Measurements from ENCODE around the gene TNS2. TPM values are rescaled to one million over a fixed set of nuclear protein-coding genes. Genes with fewer than 3 reads are reported as not detected.

TNS2 gene
- total RNA-seq, 1 donor from 2014 or later: 15.4 TPM

DNA sequence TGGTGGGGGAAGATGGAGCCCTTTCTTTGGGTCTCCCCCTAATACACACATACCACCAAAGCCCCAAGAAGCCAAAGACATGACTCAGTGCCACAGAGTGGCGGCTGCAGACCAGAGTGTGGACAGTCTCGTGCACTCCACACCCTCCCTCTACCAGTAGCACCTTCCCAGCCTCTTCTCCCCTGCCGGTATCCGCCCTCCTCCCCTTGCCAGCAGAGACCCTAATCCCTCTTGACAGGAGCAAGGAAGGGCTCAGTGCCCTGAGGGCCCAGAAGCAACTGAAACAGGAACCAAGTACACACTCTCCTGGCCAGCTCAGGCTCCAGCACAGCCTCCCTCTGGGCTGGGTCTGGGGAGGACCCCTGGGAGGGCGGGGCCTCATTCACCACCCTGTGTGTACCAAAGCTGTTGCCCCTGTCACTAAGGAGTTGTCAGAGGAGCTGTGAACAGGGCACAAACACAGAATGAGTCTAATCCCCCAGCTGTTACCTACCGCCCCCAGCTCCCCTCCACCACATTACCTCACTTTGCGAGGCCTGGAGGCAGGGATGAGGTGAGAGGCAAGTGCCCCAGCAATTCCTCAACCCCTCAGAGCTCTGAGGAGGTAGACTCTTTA is 21.1 kb downstream of the TNS2 start:
- H3K9me3 Mint-ChIP-seq (ENCODE audit: unreplicated experiment): no peaks in the 10 kb centered on the region
- H3K79me2 ChIP-seq (ENCODE audit: insufficient read depth, low read length): peaks cover 8% of the 10 kb centered on the region
- no peak for TF ChIP-seq EZH2 (IDR thresholded peaks at IDR 0.05; ENCODE audit: insufficient read depth, low read length)
- TF ChIP-seq, protein P1, sequence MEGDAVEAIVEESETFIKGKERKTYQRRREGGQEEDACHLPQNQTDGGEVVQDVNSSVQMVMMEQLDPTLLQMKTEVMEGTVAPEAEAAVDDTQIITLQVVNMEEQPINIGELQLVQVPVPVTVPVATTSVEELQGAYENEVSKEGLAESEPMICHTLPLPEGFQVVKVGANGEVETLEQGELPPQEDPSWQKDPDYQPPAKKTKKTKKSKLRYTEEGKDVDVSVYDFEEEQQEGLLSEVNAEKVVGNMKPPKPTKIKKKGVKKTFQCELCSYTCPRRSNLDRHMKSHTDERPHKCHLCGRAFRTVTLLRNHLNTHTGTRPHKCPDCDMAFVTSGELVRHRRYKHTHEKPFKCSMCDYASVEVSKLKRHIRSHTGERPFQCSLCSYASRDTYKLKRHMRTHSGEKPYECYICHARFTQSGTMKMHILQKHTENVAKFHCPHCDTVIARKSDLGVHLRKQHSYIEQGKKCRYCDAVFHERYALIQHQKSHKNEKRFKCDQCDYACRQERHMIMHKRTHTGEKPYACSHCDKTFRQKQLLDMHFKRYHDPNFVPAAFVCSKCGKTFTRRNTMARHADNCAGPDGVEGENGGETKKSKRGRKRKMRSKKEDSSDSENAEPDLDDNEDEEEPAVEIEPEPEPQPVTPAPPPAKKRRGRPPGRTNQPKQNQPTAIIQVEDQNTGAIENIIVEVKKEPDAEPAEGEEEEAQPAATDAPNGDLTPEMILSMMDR (IDR thresholded peaks at IDR 0.05; ENCODE audit: insufficient read depth, low read depth, low read length): no peak
- peaks cover 28% of the 10 kb centered on the region for H3K36me3 ChIP-seq (ENCODE audit: insufficient read depth, low read length)
- H3K27me3 ChIP-seq (ENCODE audit: insufficient read depth, low read length): no peaks in the 10 kb centered on the region
- peaks cover 34% of the 10 kb centered on the region for H3K4me1 Mint-ChIP-seq (ENCODE audit: low read depth, unreplicated experiment)
- H3K27ac ChIP-seq (ENCODE audit: low read depth, low read length): no peak overlapping the region
- H3K4me3 ChIP-seq (ENCODE audit: insufficient read depth, low read depth, low read length): no peak overlapping the region
- H3K27me3 Mint-ChIP-seq (ENCODE audit: low read depth, unreplicated experiment): no peaks in the 10 kb centered on the region
- peaks cover 5% of the 10 kb centered on the region for H4K20me1 ChIP-seq (ENCODE audit: insufficient read depth, low read length)
- no peak overlapping the region for H2AFZ ChIP-seq (ENCODE audit: low read depth, low read length)
- H3K9me3 ChIP-seq (ENCODE audit: insufficient read depth, low read depth, low read length): no peaks in the 10 kb centered on the region
- H3K4me1 ChIP-seq (ENCODE audit: insufficient read depth, low read length): peaks cover 51% of the 10 kb centered on the region
- DNase-seq (ENCODE audit: low read depth) (no peak), FAIRE-seq (no peak)
- no peak overlapping the region for H3K9ac ChIP-seq (ENCODE audit: low read length)
- H3K4me2 ChIP-seq (ENCODE audit: low read length): peak overlapping the region; percentile 45
- no peak overlapping the region for H3K4me3 Mint-ChIP-seq (ENCODE audit: unreplicated experiment)
- peak overlapping the region; percentile 12 for H3K27ac Mint-ChIP-seq (ENCODE audit: unreplicated experiment)
- H3K36me3 Mint-ChIP-seq (ENCODE audit: low read depth, unreplicated experiment): peaks cover 52% of the 10 kb centered on the region

DNA sequence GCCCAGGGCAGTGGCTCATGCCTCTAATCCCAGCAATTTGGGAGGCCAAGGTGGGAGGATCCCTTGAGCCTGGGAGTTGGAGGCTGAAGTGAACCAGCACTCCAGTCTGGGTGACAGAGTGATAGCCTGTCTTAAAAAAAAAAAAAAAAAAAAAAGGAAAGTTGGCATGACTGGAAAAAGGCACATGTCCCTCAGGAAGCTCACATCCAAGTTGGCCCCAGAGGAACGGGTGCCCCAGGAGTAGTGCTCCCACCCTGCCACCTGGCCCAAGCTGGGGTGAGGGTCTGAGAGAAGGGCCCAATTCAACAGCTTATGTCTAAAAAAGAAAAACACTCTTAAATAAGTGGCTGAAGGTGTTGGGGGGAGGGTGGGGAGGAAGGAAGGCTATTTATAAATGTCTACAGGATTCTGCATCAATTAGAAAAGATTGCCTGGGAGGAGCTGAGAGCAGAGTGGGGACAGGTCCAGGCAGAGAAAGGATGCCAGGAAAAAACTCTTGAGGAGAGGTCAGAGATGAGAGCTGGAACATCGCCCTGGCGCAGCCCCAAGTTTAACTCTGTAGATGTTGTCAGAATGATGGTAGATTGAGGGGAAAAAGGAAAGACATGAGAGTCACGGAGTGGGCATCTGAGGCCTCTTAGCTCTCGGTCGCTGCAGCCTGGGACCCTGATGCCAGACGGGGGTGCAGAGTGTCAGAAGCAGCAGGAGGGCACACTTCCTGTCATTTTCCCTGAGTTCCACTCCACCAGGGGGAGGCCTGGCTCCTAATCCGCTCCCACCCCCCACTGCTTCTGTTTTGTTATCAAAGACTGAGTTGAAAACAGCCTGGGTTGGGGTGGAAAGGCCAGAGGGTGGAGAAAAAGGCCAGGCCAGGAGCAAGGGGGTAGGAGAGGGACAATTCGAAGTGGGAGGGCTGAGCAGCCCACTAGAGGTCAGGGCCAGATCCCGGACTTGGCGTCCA is 22.0 kb downstream of the TNS2 start:
- H3K4me3 ChIP-seq (ENCODE audit: insufficient read depth, low read depth, low read length): no peak overlapping the region
- DNase-seq (ENCODE audit: low read depth): peak; percentile 49
- no peak for TF ChIP-seq EZH2 (IDR thresholded peaks at IDR 0.05; ENCODE audit: insufficient read depth, low read length)
- peak overlapping the region; percentile 53 for H3K4me2 ChIP-seq (ENCODE audit: low read length)
- Mint-ChIP-seq H3K4me1 (ENCODE audit: low read depth, unreplicated experiment) (peaks cover 32% of the 10 kb centered on the region), H3K27me3 (ENCODE audit: low read depth, unreplicated experiment) (no peaks in the 10 kb centered on the region), H3K27ac (ENCODE audit: unreplicated experiment) (no peak overlapping the region), H3K4me3 (ENCODE audit: unreplicated experiment) (peak overlapping the region; percentile 69), H3K9me3 (ENCODE audit: unreplicated experiment) (no peaks in the 10 kb centered on the region), H3K36me3 (ENCODE audit: low read depth, unreplicated experiment) (peaks cover 57% of the 10 kb centered on the region)
- no peak overlapping the region for H2AFZ ChIP-seq (ENCODE audit: low read depth, low read length)
- H3K9me3 ChIP-seq (ENCODE audit: insufficient read depth, low read depth, low read length): no peaks in the 10 kb centered on the region
- peaks cover 33% of the 10 kb centered on the region for H3K36me3 ChIP-seq (ENCODE audit: insufficient read depth, low read length)
- peaks cover 5% of the 10 kb centered on the region for H4K20me1 ChIP-seq (ENCODE audit: insufficient read depth, low read length)
- peaks cover 42% of the 10 kb centered on the region for H3K4me1 ChIP-seq (ENCODE audit: insufficient read depth, low read length)
- H3K27me3 ChIP-seq (ENCODE audit: insufficient read depth, low read length): no peaks in the 10 kb centered on the region
- FAIRE-seq: no peak
- no peak overlapping the region for H3K27ac ChIP-seq (ENCODE audit: low read depth, low read length)
- peak overlapping the region; percentile 26 for H3K9ac ChIP-seq (ENCODE audit: low read length)
- peaks cover 9% of the 10 kb centered on the region for H3K79me2 ChIP-seq (ENCODE audit: insufficient read depth, low read length)

DNA sequence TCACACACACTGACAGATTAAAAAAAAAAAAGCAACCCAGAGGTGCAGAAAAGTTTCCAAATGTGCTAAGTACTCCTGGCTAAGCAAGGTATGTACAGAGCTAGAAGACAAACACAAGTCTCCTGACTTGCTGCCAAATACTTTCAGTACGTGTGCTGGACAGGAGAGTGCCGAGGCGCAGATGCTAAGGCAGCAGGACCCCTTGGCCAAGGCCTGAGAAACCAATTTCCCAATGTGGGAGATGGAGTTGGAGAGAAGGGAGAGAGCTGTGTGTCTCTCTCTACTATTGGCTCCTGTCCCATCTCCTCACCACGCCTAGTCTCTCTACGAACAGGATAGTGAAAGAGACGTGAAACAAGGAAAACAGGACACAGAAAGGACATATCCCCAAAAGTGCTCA is 24.0 kb downstream of the TNS2 start:
- Histone ChIP-seq H3K27ac (ENCODE audit: low read depth, low read length) (no peak overlapping the region), H3K9me3 (ENCODE audit: insufficient read depth, low read depth, low read length) (no peaks in the 10 kb centered on the region), H4K20me1 (ENCODE audit: insufficient read depth, low read length) (peaks cover 5% of the 10 kb centered on the region), H2AFZ (ENCODE audit: low read depth, low read length) (no peak overlapping the region), H3K27me3 (ENCODE audit: insufficient read depth, low read length) (no peaks in the 10 kb centered on the region), H3K4me3 (ENCODE audit: insufficient read depth, low read depth, low read length) (no peak overlapping the region), H3K4me2 (ENCODE audit: low read length) (no peak overlapping the region), H3K79me2 (ENCODE audit: insufficient read depth, low read length) (peaks cover 26% of the 10 kb centered on the region), H3K4me1 (ENCODE audit: insufficient read depth, low read length) (peaks cover 31% of the 10 kb centered on the region), H3K9ac (ENCODE audit: low read length) (no peak overlapping the region), H3K36me3 (ENCODE audit: insufficient read depth, low read length) (peaks cover 33% of the 10 kb centered on the region)
- Mint-ChIP-seq H3K4me1 (ENCODE audit: low read depth, unreplicated experiment) (peaks cover 27% of the 10 kb centered on the region), H3K27me3 (ENCODE audit: low read depth, unreplicated experiment) (no peaks in the 10 kb centered on the region), H3K27ac (ENCODE audit: unreplicated experiment) (no peak overlapping the region), H3K36me3 (ENCODE audit: low read depth, unreplicated experiment) (peaks cover 54% of the 10 kb centered on the region), H3K9me3 (ENCODE audit: unreplicated experiment) (no peaks in the 10 kb centered on the region), H3K4me3 (ENCODE audit: unreplicated experiment) (no peak overlapping the region)
- no peak for TF ChIP-seq EZH2 (IDR thresholded peaks at IDR 0.05; ENCODE audit: insufficient read depth, low read length)
- no peak for DNase-seq (ENCODE audit: low read depth)
- FAIRE-seq: no peak

All from astrocyte (in vitro differentiated cells and primary cell).